ENCODE data around the gene CDC42BPG.
A peak's percentile ranks its signal among the peaks of the same experiment; 100 is the strongest.

CDC42BPG gene

DNA sequence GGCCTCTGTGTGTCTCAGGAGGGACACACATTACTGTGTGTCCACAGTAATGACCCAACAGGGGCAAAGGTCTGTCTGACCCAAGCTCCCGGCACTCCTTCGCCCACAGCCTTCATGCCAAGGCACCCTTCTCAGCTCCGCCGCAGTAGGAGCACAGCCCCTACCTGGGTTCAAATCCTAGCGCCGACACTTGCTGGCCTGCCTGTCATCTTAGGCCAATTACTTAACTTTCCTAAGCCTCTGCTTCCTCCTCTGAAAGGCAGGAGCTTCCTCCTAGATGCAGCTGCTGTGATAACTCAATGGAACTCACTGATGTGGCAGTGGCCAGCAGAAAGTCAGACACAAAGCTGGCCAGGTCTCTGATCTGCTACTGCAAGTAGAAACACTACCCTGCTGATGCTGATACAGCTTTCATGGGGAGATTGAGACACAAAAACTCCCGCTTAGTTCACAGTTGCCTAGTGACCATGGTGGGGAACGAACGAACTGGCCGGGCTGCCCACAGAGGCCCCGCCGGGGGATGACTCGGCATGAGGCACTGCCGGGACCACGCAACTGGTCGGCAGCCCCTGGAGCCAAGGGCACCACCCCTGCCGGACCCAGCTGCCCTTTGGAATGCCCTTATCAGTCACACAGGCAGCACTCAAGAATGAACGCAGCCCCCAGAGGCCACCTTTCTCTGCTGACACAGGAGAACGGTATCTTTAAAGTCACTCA is 25.9 kb upstream of the CDC42BPG start:
- H3K27ac ChIP-seq (ENCODE audit: low read depth, low read length), result no peak overlapping the region
- H3K79me1 ChIP-seq (ENCODE audit: low read length), result peaks cover 17% of the 10 kb centered on the region
- peak overlapping the region; percentile 50 for H2AFZ ChIP-seq (ENCODE audit: insufficient read depth, low read length, poor library complexity)
- H3K9me3 ChIP-seq (ENCODE audit: insufficient read depth, low read depth, low read length), result no peaks in the 10 kb centered on the region
- peak overlapping the region; percentile 30 for H3K14ac ChIP-seq (ENCODE audit: low read length)
- H2BK5ac ChIP-seq (ENCODE audit: low read depth, low read length, poor library complexity), result no peak overlapping the region
- H2BK12ac ChIP-seq (ENCODE audit: low read length), result peak overlapping the region; percentile 59
- H3K36me3 ChIP-seq (ENCODE audit: control insufficient read depth in 1 of 2, insufficient read depth in 2 of 2, low read length in 2 of 2), result peaks cover 48 to 53% of the 10 kb centered on the region in 2 experiments
- no peak overlapping the region for H3K4me3 ChIP-seq (ENCODE audit: low read depth, low read length)
- H3K4me2 ChIP-seq (ENCODE audit: low read length), result peak overlapping the region; percentile 23
- peak overlapping the region; percentile 56 for H3K18ac ChIP-seq (ENCODE audit: low read length)
- no peak overlapping the region for H3K9ac ChIP-seq (ENCODE audit: low read length)
- no peaks in the 10 kb centered on the region for H3K27me3 ChIP-seq (ENCODE audit: insufficient read depth, low read length)
- peak overlapping the region; percentile 28 for H4K91ac ChIP-seq (ENCODE audit: low read depth, low read length)
- no peak overlapping the region for H2BK120ac ChIP-seq (ENCODE audit: insufficient read depth, low read length, poor library complexity)
- H3K4ac ChIP-seq (ENCODE audit: low read depth, low read length), result peak overlapping the region; percentile 42
- H3K4me1 ChIP-seq (ENCODE audit: control insufficient read depth in 1 of 2, insufficient read depth in 2 of 2, low read length in 2 of 2), result peaks cover 34 to 46% of the 10 kb centered on the region in 2 experiments
- no peak overlapping the region for H4K12ac ChIP-seq (ENCODE audit: low read depth, low read length)
- peaks cover 15% of the 10 kb centered on the region for H3K79me2 ChIP-seq (ENCODE audit: control insufficient read depth, insufficient read depth, low read length, poor library complexity)
- no peak overlapping the region for H4K8ac ChIP-seq (ENCODE audit: low read depth, low read length)
- peak overlapping the region; percentile 24 for H2AK5ac ChIP-seq (ENCODE audit: low read length)
- H3K23ac ChIP-seq (ENCODE audit: low read length), result no peak overlapping the region
- WGBS (ENCODE audit: extremely low coverage, insufficient coverage, insufficient read length), result no CpG with 5 or more reads among the region's 19 CpGs
- peak; percentile 97 to 99 for DNase-seq

GRCh38 chr11:64869571-64870175 is 25.2 kb upstream of the CDC42BPG start:
- Histone ChIP-seq H2BK120ac (ENCODE audit: insufficient read depth, low read length, poor library complexity) (no peak overlapping the region), H4K91ac (ENCODE audit: low read depth, low read length) (peak overlapping the region; percentile 28)
- WGBS (ENCODE audit: extremely low coverage, insufficient coverage, insufficient read length), result no CpG with 5 or more reads among the region's 9 CpGs

GRCh38 chr11:64868904-64869570 is 24.6 kb upstream of the CDC42BPG start:
- H2BK12ac ChIP-seq (ENCODE audit: low read length), result no peak overlapping the region
- H3K4ac ChIP-seq (ENCODE audit: low read depth, low read length), result peak overlapping the region; percentile 39
- H3K18ac ChIP-seq (ENCODE audit: low read length), result peak overlapping the region; percentile 54
- H3K4me1 ChIP-seq (ENCODE audit: control insufficient read depth in 1 of 2, insufficient read depth in 2 of 2, low read length in 2 of 2), result peaks cover 47 to 58% of the 10 kb centered on the region in 2 experiments
- peak overlapping the region; percentile 19 for H2BK120ac ChIP-seq (ENCODE audit: insufficient read depth, low read length, poor library complexity)
- H3K14ac ChIP-seq (ENCODE audit: low read length), result no peak overlapping the region
- no peak overlapping the region for H4K12ac ChIP-seq (ENCODE audit: low read depth, low read length)
- no peak overlapping the region for H4K91ac ChIP-seq (ENCODE audit: low read depth, low read length)
- H3K27me3 ChIP-seq (ENCODE audit: insufficient read depth, low read length), result no peaks in the 10 kb centered on the region
- H2BK5ac ChIP-seq (ENCODE audit: low read depth, low read length, poor library complexity), result no peak overlapping the region
- no peak overlapping the region for H3K23ac ChIP-seq (ENCODE audit: low read length)
- no peak overlapping the region for H3K4me3 ChIP-seq (ENCODE audit: low read depth, low read length)
- no peak overlapping the region for H2AK5ac ChIP-seq (ENCODE audit: low read length)
- H2AFZ ChIP-seq (ENCODE audit: insufficient read depth, low read length, poor library complexity), result no peak overlapping the region
- no peak overlapping the region for H3K4me2 ChIP-seq (ENCODE audit: low read length)
- H4K8ac ChIP-seq (ENCODE audit: low read depth, low read length), result no peak overlapping the region
- no CpG with 5 or more reads among the region's 21 CpGs for WGBS (ENCODE audit: extremely low coverage, insufficient coverage, insufficient read length)
- no peak overlapping the region for H3K27ac ChIP-seq (ENCODE audit: low read depth, low read length)
- no peaks in the 10 kb centered on the region for H3K9me3 ChIP-seq (ENCODE audit: insufficient read depth, low read depth, low read length)
- peaks cover 22% of the 10 kb centered on the region for H3K79me2 ChIP-seq (ENCODE audit: control insufficient read depth, insufficient read depth, low read length, poor library complexity)
- peak; percentile 55 for DNase-seq
- H3K36me3 ChIP-seq (ENCODE audit: control insufficient read depth in 1 of 2, insufficient read depth in 2 of 2, low read length in 2 of 2), result peaks cover 40 to 43% of the 10 kb centered on the region in 2 experiments
- no peak overlapping the region for H3K9ac ChIP-seq (ENCODE audit: low read length)
- peaks cover 27% of the 10 kb centered on the region for H3K79me1 ChIP-seq (ENCODE audit: low read length)

More at GRCh38 chr11:64869571-64870175, 25.2 kb upstream of the CDC42BPG start:
- Histone ChIP-seq H3K4ac (ENCODE audit: low read depth, low read length) (peak overlapping the region; percentile 42), H2BK5ac (ENCODE audit: low read depth, low read length, poor library complexity) (no peak overlapping the region), H3K36me3 (ENCODE audit: control insufficient read depth in 1 of 2, insufficient read depth in 2 of 2, low read length in 2 of 2) (peaks cover 44 to 49% of the 10 kb centered on the region in 2 experiments), H3K9ac (ENCODE audit: low read length) (no peak overlapping the region), H3K27ac (ENCODE audit: low read depth, low read length) (no peak overlapping the region), H3K14ac (ENCODE audit: low read length) (peak overlapping the region; percentile 30), H4K8ac (ENCODE audit: low read depth, low read length) (no peak overlapping the region), H3K4me1 (ENCODE audit: control insufficient read depth in 1 of 2, insufficient read depth in 2 of 2, low read length in 2 of 2) (peaks cover 41 to 52% of the 10 kb centered on the region in 2 experiments), H3K79me2 (ENCODE audit: control insufficient read depth, insufficient read depth, low read length, poor library complexity) (peaks cover 18% of the 10 kb centered on the region), H2BK12ac (ENCODE audit: low read length) (peak overlapping the region; percentile 59), H3K23ac (ENCODE audit: low read length) (no peak overlapping the region), H3K9me3 (ENCODE audit: insufficient read depth, low read depth, low read length) (no peaks in the 10 kb centered on the region), H4K12ac (ENCODE audit: low read depth, low read length) (no peak overlapping the region), H3K27me3 (ENCODE audit: insufficient read depth, low read length) (no peaks in the 10 kb centered on the region), H2AFZ (ENCODE audit: insufficient read depth, low read length, poor library complexity) (peak overlapping the region; percentile 50), H2AK5ac (ENCODE audit: low read length) (peak overlapping the region; percentile 24), H3K79me1 (ENCODE audit: low read length) (peaks cover 21% of the 10 kb centered on the region), H3K4me3 (ENCODE audit: low read depth, low read length) (no peak overlapping the region), H3K18ac (ENCODE audit: low read length) (peak overlapping the region; percentile 56), H3K4me2 (ENCODE audit: low read length) (no peak overlapping the region)
- no peak for DNase-seq

DNA sequence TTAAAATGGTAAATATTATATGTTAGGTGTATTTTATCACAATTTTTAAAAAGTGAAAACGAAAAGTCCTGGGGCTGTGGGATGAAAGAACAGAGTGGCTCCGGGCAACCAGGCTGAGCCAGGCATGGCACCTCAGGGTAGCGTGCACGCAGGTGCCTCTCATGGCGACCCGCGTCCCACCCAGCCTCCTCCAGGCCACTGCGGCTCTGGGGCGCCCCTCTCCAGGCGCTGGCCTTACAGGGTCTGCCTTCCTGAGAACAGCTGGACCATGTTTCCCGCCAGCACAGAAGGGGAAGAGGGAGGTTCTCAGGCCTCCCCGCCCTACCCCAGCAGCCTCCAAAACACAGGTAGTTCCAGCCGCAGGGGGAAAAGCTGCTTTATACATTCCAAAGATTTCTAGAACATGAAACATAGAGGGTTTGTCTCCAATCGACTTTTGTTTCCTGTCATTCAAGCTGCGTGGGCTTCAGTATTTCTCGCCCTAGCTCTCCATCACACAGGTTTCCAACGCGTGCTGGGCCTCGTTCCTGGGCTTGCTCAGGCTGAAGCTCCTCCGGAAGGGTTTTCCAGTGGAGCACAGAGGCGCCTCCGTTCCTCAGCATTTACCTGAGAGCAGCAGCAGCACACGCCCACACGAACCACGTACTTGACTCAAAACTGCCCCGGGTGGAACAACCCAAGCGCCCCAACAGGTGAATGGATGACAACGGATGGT is 23.5 kb upstream of the CDC42BPG start:
- 100% methylated on average over 1 of the region's 28 CpGs for whole genome bisulfite sequencing (ENCODE audit: extremely low coverage, insufficient coverage, insufficient read length)
- H3K27me3 ChIP-seq (ENCODE audit: insufficient read depth, low read length), result no peaks in the 10 kb centered on the region

More for the DNA sequence above, 23.5 kb upstream of the CDC42BPG start:
- Histone ChIP-seq H3K4me2 (ENCODE audit: low read length) (no peak overlapping the region), H3K4ac (ENCODE audit: low read depth, low read length) (peak overlapping the region; percentile 29), H2BK12ac (ENCODE audit: low read length) (peak overlapping the region; percentile 27), H2AK5ac (ENCODE audit: low read length) (no peak overlapping the region), H3K79me2 (ENCODE audit: control insufficient read depth, insufficient read depth, low read length, poor library complexity) (peaks cover 27% of the 10 kb centered on the region), H3K4me1 (ENCODE audit: control insufficient read depth in 1 of 2, insufficient read depth in 2 of 2, low read length in 2 of 2) (peaks cover 56 to 60% of the 10 kb centered on the region in 2 experiments), H4K8ac (ENCODE audit: low read depth, low read length) (no peak overlapping the region), H3K4me3 (ENCODE audit: low read depth, low read length) (no peak overlapping the region), H2AFZ (ENCODE audit: insufficient read depth, low read length, poor library complexity) (peak overlapping the region; percentile 1), H3K36me3 (ENCODE audit: control insufficient read depth in 1 of 2, insufficient read depth in 2 of 2, low read length in 2 of 2) (peaks cover 37 to 42% of the 10 kb centered on the region in 2 experiments), H3K9me3 (ENCODE audit: insufficient read depth, low read depth, low read length) (no peaks in the 10 kb centered on the region), H3K27ac (ENCODE audit: low read depth, low read length) (no peak overlapping the region), H3K14ac (ENCODE audit: low read length) (no peak overlapping the region), H3K23ac (ENCODE audit: low read length) (no peak overlapping the region), H4K91ac (ENCODE audit: low read depth, low read length) (no peak overlapping the region), H2BK120ac (ENCODE audit: insufficient read depth, low read length, poor library complexity) (no peak overlapping the region), H2BK5ac (ENCODE audit: low read depth, low read length, poor library complexity) (no peak overlapping the region), H3K79me1 (ENCODE audit: low read length) (peaks cover 33% of the 10 kb centered on the region), H4K12ac (ENCODE audit: low read depth, low read length) (no peak overlapping the region), H3K9ac (ENCODE audit: low read length) (no peak overlapping the region), H3K18ac (ENCODE audit: low read length) (no peak overlapping the region)
- DNase-seq, result peak; percentile 83 to 91
